Right ventricle myocardium inferior (tissue), 1 donor: ENCODE measurements around the gene GPR21. TPM values are rescaled to one million over a fixed set of nuclear protein-coding genes. Genes with fewer than 3 reads are reported as not detected.

Experiments
- ATAC-seq: fragments of 200-7000 bp; cut with Tn5 transposase; one replicate; pipeline ENCODE4 v1.9.1; 2020; ENCODE audit warnings: mild to moderate bottlenecking, moderate library complexity
- DNase-seq: peaks from one replicate; pipeline ENCODE4 v3.0.0; 2021; ENCODE audit errors: missing footprints
- intact Hi-C: fragments of 100-400 bp; cut with DNase I; formaldehyde crosslinking; loops from one replicate; pipeline ENCODE4 v1.11.0; 2022
- total RNA-seq: library from RNA; stranded (reverse); fragmentation: NEBNext Ultra II Directional; extraction: Animal tissue kit (Norgen Biotek cat#: 25700); gene quantifications from one replicate; pipeline ENCODE4 v1.2.1, GENCODE V29; 2021
- donor health status: DM: no; HTN: yes; CAD: no; lungs with severe emphysema.

Gene GPR21
- total RNA-seq, 1 donor from 2014 or later: 0.49 TPM

DNA sequence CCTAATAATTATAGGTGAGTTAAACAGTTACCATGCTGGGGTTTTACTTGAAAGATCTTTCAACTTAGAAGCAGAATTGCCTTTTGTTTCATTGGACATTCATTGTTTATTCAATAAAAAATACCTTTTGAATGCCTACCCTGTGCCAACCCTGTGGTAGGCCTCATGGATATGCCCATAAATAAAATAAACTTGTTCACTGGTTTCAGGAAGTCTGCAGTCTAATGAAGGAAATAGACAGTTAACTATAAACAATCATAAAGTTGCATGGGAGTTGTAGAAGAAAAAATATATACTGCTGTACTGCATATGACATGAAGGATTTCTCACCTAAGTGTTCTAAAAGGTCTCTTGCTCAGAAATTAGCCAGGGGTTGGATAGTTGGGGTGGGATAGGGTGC is 5.3 kb upstream of the GPR21 start:
- intact Hi-C loops: no loop called here
- ATAC-seq (no peak), DNase-seq (no peak)

DNA sequence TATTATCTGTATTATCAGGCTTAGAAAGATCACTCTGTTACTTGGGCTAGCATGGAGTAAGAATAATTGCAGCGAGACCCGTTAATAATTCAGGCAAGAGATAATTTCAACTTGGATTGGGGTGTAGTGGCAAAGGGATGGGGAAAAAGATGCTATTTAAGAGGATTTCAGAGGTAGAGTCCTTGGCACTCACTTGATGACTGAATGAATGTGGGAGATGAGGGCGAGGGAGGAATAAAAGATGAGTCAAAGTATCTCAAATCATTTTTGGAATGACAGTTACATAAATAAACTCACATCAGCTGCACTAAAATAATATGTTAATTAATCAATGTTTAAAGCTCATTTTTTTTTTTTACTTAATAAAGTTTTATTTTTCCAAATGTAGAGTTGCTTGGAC is 4.5 kb upstream of the GPR21 start:
- intact Hi-C loops: no loop called here
- DNase-seq (no peak), ATAC-seq (no peak)

DNA sequence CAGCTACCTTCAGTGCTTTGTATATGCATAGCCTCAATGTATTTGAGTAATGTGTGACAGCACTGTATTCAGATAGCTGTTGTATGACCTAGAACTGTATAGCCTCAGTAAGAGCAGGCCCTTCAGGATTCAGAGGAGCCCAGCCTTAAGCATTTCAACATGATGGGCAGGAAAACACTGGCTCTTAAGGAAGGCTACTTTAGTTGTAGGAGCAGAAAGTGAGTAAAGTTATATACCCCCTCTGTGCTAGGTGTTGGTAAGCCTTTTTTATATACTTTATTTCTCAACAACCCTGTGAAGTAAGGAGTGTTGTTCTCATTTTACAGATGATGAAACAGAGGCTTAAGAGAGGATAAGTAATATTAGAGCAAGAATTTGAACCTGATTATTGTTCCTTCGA is 1.5 kb upstream of the GPR21 start:
- DNase-seq (no peak), ATAC-seq (no peak)
- intact Hi-C loops: no loop called here

DNA sequence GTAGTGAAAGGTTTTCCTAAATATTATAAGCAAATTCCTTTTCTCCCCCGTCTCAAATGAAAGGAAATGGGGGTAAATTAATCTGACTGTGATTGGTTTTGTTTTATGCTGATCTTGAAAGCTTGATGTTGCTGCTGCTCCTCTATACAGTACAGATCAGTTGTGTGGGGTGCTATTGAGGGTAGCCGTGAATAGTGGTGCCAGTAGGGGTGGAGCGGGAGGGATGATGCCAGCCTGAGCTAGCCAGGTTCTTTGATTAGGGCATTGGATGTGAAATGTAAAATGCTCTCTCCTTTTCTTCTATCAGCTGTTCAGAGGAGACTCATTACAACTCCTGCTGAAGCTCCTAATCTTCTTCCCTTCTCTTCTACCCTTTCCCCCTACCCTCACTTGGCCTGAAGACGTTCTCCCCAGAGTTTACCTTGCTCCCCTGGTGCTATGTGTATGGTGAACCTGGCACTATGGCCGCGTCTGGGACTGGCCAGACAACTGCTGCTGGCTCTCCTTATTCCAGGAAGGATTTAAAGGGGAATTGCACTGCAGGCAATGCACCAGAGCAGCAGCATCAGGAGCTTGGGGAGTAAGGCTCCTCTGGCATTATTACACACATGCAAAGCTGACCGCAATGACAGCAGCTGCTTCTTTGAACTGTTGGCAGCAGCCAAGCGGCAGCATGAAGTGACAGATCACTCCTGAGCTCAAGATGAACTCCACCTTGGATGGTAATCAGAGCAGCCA is 566 bp downstream of the GPR21 start:
- DNase-seq (no peak), ATAC-seq (peak; percentile 34)
- intact Hi-C loops: no loop called here

DNA sequence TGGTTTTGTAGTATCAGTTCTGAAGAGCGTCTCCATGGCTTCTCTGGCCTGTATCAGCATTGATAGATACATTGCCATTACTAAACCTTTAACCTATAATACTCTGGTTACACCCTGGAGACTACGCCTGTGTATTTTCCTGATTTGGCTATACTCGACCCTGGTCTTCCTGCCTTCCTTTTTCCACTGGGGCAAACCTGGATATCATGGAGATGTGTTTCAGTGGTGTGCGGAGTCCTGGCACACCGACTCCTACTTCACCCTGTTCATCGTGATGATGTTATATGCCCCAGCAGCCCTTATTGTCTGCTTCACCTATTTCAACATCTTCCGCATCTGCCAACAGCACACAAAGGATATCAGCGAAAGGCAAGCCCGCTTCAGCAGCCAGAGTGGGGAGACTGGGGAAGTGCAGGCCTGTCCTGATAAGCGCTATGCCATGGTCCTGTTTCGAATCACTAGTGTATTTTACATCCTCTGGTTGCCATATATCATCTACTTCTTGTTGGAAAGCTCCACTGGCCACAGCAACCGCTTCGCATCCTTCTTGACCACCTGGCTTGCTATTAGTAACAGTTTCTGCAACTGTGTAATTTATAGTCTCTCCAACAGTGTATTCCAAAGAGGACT is 1.5 kb downstream of the GPR21 start:
- DNase-seq: no peak
- no peak for ATAC-seq
- intact Hi-C loops: no loop called here

DNA sequence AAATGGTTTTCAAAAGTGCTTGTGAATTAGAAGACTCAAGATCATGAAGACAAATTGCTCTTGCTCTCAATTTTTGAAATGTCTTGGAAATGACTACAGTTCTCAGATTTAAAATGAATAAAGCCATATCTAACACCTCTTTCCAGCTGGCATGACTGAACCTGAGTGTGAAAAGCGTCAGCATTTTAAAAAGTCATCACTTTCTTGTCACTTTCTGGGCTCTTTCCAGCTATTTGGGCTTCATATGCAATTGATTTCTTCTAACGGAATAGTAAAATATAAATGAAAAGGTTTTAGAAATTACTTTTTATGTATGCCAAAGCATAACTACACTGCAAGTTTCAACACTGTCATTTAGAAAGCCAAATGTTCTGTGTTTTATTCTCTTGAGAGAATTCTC is 2.3 kb downstream of the GPR21 start:
- DNase-seq: no peak
- intact Hi-C loops: no loop called here

DNA sequence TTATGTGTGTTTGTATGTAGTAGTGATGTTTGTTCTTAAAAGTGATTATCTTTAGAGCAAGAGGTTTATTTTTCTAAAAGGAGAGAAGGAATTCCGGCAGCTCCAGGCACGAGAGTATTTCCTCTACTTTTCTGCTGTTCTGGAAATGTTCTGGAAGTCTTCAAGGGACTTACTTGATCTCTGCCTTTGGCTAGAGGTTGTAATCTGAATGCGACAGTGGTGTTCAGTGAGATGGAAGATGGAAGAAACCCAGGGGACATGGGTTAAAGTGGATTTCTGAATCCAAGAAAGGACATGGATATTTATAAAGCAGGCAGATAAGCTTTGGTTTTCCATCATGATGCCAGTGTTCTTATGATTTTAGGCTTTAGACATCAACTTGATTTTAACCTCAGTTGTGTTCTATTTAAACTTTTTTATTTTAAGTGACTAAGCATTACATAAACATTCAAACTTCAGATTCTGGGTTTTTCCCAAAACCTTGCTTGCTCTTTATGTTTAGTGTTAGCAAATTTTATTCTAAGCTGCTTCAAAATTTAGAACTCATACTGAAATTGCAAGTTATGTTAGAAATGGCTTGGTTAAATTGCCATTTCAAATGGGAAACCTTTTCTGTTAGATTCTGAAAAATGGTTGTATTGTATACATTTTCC is 3.6 kb downstream of the GPR21 start:
- no peak for ATAC-seq
- DNase-seq: no peak
- intact Hi-C loops: no loop called here

More for the DNA sequence above, 2.3 kb downstream of the GPR21 start:
- ATAC-seq: no peak

DNA sequence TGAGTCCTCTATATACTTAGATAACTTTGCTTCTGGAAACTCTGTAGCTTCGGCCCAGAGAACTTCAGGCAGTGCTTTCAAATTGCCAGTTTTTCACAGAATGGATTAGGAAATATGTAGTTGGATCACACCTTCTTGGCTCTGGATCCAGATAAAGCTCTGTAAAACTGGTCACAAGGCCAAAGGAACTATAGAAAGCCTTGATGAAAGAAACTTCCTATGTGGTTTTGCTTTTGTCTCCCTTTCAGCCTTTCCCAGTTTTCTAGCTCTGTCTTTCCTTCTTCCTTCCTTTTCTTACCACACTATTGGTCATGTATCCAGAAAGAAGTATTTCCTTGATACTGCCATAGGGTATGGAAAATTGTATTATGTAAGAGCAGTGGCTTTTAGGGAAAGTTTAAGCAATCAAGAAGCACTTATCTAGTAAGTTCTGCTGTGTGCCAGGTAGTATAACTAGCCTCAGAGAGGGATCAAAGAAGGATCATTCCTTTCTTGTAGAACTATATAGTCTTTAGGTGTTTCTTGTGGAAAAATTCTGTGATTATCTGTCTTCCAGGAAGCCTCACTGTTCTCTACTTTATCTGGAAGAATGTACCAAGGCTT is 6.3 kb downstream of the GPR21 start:
- intact Hi-C loops: no loop called here
- DNase-seq (no peak), ATAC-seq (no peak)

DNA sequence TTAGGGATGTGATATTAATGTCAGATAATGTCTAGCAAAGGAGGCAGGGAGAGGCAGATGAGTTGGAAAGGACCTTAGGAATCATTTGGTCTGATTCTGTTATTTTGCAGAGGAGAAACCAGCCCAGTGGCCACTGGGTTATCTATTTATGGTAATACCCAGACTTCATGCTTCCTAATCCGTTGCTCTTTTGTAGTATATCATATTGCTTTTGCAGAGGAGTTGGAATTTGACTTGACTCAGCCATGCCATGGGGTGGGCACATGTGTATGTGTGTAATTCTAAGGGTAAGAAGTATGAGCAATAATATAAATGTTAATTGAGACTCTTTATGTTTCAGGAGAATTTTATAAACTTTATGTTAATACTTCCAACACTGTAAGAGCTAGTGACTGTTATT is 7.3 kb downstream of the GPR21 start:
- DNase-seq (no peak), ATAC-seq (no peak)
- intact Hi-C loops: no loop called here

DNA sequence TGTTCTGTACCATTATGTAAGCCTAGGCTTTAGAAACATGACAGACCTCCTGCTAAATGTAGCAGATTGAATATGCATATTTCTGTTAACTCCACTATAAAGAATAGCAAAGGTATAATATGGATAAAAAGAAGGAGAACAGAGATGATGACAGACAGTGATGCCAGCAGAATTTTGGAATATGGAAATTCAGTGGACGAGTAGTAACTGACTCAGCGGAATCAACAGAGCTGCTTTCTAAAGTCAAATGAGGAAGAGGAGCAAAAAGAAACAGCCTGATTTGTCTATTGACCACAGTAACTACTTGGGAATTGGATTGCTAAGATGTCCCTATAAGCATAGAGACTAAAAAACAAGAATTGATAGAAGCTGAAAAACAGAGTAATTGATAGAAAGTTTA is 8.0 kb downstream of the GPR21 start:
- intact Hi-C loops: no loop called here
- no peak for DNase-seq

DNA sequence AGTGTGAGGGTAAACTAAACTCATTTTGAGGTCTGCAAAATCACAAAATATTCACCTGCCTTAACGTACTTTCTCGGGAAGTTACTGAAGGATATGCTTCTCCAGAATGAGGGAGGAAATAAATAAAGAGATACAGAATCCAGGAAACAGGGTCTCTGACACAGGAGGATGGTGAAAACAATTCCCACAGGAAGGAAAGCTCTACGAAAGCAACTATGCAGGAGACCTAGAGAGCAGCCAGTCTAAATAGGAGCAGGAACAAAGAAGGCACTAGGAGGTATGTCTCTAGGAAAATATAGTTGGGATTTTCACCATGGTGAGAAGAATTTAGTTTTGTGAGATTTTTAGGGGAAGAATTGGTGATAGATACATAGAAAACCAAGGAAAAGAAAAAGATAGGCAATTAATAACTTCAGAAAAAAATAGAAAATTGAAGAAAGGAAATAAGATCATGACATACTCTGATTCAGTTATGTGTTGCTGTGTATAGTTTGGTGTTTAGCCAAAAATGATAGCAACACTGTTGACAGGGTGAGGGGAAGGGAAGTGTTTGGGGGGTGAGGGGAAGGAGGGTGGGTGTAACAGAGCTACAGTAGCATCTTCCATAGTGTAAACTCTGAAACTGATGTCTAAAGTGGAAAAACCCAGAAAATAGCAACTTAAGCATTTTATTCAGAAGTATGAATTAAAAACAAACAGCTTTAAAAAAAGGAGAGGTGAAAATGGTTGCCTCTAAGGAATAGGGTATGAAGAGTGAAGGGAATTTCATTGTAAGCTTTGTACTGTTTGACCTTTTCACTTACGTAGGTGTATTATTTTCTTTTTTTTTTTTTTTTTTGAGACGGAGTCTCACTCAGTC is 9.8 kb downstream of the GPR21 start:
- intact Hi-C loops: no loop called here
- DNase-seq (no peak), ATAC-seq (no peak)

More for the DNA sequence above, 8.0 kb downstream of the GPR21 start:
- ATAC-seq: no peak

DNA sequence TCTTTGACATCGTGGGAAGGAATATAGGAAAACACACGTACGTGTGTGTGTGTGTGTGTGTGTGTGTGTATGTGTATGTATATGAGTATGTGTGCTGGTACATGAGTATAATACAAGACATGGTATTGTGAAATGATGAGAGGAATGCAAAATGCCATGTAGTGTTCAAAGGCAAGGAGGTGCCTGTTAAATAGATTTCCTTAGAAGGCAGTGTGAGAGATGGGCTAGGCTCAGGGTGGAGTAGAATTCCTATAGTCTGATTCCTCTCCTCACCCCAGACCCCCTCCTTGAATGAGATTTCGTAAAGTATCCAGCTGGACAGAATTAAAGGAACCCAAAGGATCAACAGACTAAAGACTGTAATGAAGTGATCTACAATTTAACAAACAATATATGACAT is 11.1 kb downstream of the GPR21 start:
- ATAC-seq (no peak), DNase-seq (no peak)
- intact Hi-C loops: no loop called here

DNA sequence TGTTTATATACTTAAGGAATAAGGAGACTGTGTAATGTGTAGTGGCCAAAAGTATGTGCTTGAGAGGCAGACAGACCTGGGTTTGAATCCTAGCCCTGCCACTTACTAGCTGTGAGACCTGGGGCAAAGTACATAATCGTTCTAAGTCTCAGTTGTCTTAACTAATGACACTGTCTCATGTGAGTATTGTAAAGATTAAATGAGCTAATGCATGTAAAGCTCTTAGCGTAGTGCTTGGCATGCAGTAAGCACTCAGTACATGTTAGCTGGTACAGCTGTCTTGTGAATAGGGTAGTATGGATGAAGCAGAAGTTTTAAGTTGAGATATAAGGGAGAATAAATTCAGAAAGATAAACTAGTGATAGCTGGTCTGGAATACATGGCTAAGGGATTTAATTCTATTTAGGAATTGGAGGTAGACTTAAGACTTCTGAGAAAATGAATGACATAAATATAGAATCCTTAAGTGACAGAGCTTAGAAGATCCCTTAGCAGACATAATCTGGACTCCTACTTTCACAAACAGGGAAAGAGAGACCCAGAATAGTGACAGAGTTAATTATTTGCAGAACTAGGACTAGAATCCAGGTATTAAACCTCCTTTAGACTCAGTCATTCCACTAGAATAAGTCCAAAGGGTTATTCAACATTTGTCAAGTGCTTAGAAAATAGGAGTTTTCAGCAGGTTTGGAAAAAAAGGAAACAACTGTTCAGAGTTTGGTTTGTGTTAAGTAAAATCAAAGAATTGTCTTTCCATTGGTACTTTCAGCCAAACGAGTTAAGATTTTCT is 13.1 kb downstream of the GPR21 start:
- intact Hi-C loops: no loop called here
- ATAC-seq (no peak), DNase-seq (no peak)

DNA sequence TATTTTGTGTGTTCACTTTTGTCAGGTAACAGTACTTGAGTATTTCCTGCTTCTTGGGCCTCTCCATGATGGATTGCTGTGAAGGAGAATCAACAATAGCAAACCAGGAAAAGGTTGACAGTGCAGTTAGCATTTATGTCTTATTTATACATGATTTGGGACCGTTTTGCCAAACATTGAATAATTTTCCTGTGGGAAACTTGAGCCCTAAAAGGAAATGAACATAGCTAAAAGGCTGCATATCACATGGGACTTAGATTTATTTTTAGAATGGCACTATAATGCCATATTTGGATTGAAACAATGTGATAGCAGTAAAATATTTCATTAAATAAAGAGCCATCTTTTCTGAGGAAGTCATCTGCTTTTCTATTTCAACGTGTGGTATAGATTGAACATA is 15.3 kb downstream of the GPR21 start:
- intact Hi-C loops: no loop called here
- DNase-seq (no peak), ATAC-seq (no peak)

DNA sequence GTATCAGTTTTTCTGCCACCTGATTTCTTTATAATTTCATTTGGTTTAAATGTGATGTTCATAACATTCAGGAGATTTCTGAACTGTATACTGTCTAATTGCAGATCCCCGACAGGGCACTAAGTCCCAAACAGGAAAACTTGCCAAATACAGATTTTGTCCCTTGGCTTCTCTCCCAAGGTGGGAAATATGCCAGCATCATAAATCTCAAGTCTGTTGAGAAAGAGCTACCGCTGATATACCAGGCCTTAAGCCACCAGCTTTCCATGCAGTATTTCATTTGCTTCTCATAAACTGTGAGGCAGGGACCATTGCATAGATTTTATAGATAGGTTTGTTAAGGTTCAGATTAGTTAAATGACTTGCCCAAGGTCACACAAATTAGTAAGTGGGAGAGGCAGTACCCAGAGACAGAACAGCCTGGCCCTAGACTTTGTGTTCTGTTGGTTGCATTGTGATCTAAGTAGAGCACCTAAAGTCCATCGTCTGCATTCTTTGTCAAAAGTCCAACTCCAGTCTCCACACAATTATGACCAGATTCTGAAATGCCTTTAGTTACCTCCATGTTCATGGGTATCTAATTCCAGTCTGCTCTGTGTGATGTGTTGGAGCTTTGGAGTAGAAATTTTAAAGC is 16.2 kb downstream of the GPR21 start:
- no peak for DNase-seq
- ATAC-seq: peak; percentile 48
- intact Hi-C loops: no loop called here

DNA sequence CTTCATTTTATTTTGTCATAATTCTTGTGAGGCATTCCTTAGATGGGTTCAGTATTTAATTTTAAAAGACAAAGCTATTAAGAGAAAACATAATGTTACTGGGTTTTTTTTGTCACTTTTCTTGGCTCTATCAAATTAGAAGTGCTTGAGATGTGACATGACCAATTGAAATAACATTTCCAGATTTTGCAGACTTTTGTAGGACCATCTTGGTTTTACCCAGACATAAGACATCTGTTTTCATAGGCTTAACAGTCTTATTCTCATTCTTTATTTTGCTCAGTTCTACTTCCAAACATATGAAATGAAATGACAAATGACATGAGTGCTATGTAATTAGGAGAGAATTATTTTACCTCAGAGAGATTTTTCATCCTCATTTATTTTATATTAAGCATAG is 19.6 kb downstream of the GPR21 start:
- DNase-seq: no peak
- ATAC-seq: no peak
- intact Hi-C loops: no loop called here

DNA sequence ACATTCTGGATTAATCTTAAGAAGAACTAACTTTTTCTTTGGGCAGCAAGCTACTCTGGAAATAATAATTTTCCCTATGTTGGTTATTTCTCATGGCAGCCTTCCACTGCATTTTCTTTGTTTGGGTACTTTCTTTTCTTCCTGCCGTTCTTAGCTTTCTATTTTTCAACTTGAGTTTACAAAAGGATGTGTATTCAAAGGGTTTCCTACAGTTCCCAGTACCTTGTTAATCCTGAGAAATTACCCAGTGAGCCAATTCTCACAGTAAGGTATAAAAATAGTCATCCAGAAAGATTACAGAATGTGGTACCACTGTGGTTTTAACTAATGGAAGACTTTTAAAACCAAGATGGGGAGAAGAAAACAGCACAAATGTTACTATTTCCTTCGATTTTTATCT is 20.2 kb downstream of the GPR21 start:
- ATAC-seq (no peak), DNase-seq (no peak)
- intact Hi-C loops: no loop called here

DNA sequence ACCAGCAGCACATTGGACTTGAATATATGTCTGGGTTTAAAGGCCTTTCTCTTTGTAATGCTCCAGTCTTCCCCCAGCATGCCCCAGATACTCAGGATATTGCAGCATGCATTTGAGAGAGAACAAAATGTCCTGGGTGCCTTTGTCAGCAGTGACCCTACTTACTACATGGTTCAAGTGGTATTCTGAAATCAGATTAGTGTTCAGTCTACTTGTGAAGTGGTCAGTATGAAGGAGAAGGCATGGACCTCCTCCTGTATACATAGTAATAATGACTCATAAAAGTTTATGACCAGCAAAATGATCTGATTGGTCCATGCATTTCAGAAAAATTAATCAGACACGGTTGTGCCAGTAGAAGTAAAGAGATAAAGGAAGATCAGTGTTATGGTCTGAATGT is 25.4 kb downstream of the GPR21 start:
- intact Hi-C loops: no loop called here
- DNase-seq (no peak), ATAC-seq (no peak)
